Ramos (cell line): ENCODE measurements around the gene ENHO.

Source experiments
- in situ Hi-C: fragments of 300-500 bp; cut with MboI; formaldehyde crosslinking; loops from one replicate; pipeline ENCODE4 v1.14.3; 2022; ENCODE audit warnings: low sequenced_read_pairs; ENCODE audit not compliant: unreplicated experiment

ENHO gene

DNA sequence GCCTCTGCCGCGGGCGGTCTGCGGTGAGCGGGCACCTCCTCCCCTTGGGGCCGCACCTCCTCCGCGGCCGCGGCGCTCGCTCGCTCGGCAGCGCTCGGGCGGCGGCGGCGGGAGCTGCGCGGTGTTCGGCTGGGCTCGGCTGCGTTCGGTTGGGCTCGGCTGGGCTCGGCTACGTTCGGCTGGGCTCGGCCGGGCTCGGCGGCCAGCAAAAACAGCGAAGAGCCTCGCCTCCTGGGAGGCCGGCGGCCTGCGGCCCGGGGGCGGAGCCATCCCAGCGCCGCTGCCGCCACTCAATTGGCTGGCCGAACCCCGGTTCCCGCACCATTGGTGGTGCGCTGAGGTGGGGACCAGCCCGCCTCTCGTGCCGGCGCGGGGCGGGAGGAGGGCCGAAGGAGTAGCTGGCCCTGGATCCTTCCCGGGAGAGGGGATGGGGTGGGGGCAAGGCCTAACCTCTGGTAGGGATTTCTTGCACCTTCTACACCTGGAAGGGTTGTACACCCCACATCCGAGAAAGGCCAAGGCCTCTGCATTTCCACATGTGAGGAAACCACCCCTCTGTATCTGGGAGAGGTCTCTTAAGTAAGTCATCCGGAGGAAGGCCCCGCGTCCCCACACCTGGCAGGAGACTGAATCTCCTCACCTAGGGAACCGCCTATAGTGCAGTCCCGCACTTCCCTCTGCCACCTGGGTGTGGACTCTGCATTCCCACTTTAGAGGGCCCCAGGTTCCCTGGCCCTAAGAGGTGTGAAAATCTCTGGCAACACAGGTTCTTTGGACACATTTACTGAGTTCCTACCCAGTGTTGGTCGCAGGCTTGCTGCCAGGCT lies at the start of gene ENHO:
ENHO (minus strand) TSS at position 20 of the 827 bp plus-strand sequence. CDS start 1,295 bp downstream, outside the sequence.
- in situ Hi-C loops, result no loop called here

GRCh38 chr9:34572092-34572491 lies 49.3 kb upstream of the ENHO start:
- in situ Hi-C loops, result no loop called here

DNA sequence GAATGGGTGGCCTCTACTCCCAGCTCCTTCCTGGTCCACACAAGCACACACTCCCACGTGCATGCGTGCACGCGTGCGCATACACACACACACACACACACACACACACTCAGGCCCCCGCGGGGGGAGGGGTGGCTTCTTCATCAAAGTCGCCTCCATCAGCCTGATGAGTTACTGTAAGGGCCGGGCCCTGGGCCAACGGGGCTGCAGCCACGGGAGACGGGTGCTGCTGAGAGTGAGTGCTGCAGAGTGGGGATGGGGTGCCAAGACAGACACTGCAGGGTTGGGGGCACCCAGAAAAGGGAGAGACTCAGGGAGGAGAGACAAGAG lies 48.7 kb upstream of the ENHO start:
- in situ Hi-C loops, result no loop called here

DNA sequence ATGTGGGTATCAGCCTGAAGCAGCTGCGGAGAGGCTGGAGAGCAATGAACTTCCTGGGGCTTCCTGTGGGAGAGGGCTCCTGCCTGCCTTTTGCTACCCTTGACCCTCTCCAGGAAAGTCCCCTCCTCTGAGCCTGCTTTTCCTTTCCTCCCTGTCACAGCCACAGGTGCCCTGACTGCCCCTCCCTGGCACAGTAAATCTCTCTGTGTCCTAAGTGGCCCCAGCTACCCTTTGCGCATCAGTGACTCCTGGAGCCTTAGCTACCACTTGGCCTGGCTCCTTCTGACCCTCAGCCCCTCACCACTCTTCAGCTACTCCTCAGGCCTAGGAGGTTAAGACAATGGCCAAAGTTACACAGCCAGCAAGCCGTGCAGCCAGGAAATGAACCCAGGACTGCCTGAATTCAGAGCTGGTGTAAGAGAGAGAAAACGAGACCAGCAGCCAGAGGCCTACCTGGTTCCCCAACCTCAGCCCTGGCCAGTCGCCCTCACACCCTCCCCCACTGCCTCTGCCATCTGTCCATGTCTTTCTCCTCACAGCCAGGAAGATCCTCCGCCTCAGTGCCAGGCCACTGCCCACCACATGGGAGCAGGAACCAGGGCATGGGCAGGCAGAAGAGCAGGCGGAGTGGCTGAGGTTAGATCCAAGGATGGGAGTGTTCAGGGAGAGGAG lies 48.2 kb upstream of the ENHO start:
- in situ Hi-C loops, result no loop called here

- in situ Hi-C loops, result no loop called here
These were observed 47.6 kb upstream of the ENHO start for GRCh38 chr9:34570376-34570775.

DNA sequence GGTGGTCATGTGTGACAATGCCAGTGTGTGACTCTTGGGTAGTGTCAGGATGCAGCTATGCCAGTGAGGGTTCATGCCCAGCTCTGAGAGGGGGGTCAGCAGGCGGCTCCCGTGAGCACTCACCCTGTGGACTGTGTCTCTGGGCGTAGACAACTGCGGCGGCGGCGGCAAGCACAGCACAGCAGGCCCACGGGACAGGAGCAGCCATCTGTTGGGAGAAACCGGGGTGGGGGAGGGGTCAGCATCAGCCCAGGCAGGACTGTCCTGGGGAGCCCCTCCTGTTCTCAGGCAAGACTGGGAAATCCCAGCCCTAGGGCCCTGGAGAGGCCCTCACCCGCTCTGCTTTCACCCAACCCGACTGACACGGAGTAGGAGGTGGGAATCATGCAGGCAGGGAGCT lies 46.0 kb upstream of the ENHO start:
- in situ Hi-C loops, result no loop called here

DNA sequence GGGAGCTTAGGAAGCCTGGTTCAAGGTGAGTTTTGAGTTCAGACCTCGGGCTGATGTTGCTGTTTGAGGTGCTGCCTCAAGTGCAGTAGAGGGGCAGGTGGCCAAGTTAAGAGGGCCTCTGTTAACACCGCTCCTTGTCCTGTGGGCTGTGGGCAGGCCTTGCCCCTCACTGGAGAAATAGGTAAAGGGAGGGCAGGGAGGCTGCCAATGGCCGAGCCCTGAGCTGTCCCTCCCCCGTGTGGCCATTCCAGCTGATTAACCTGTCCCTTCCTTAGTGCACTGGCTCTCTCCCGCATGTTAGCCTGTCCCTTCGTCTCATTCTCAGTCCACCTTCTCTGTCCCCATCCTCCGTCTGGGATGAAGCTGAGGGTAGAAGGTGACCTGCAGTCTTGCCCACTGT lies 45.3 kb upstream of the ENHO start:
- in situ Hi-C loops, result no loop called here

GRCh38 chr9:34566972-34567371 lies 44.2 kb upstream of the ENHO start:
- in situ Hi-C loops, result no loop called here

GRCh38 chr9:34566322-34566721 lies 43.5 kb upstream of the ENHO start:
- in situ Hi-C loops, result no loop called here

DNA sequence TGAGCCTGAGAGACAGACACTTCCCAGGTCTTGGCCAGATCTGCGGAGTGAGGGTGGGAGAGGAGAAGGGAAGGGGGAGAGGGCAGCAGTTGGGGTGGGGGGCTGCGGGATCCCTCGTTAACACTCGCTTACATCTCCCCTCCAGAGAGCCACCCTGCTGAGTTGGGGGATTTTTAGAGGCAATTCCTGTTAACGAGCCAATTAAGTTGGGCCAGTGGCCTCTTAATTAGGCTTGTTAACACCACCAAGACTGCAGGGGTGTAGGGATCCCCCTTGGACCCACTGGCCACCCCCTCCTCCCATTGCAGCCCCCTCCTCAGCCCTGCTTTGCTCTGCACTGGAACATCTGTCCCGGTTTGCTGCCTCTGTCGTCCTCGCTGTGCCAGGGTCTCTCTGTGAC lies 43.1 kb upstream of the ENHO start:
- in situ Hi-C loops, result no loop called here

- in situ Hi-C loops, result no loop called here
These were observed 41.8 kb upstream of the ENHO start for GRCh38 chr9:34564617-34565016.

GRCh38 chr9:34563262-34563661 lies 40.5 kb upstream of the ENHO start:
- in situ Hi-C loops, result no loop called here

GRCh38 chr9:34562135-34562745 lies 39.5 kb upstream of the ENHO start:
- in situ Hi-C loops, result no loop called here

GRCh38 chr9:34560599-34561214 lies 37.9 kb upstream of the ENHO start:
- in situ Hi-C loops, result no loop called here

DNA sequence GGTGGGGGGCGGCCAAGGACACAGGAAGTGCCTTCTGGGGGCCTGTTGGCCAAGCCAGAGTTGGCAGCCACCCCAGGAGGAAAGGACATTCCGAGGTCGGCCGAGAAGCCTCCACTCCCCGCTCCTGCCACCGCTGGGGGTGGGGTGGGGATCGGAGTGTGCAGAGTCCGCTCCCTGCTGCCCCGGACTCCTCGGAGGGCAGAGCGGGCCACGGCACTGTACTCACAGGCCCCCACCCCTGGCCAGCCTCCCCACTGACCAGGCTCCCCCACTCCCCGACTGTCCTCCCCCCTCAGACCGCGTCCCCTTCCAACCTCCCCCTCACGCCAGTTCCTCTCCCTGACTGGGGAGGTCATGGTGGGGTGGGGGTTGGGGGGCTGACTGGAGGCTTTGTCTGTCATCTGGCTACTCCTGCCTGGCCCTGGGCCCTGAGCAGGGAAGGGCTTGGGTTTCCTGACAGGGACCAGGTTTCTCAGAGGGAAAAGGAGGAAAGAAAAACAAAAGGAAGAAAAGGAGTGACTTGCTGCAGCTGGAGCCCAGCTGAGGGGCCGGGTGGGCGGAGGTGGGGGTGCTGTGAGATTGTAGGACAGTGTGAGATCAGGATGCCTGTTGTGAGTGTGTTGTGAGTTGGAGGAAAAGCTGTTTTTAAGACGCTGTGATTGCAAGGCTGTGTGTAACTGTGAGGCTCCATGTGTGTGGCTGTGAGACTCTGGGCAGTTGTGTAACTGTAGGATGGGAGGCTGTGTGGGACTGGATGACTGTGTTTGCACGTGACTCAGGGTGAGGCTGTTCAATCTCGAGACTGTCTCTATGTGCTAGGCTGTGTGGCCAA lies 37.0 kb upstream of the ENHO start:
- in situ Hi-C loops, result no loop called here

- in situ Hi-C loops, result no loop called here
These were observed 36.3 kb upstream of the ENHO start for GRCh38 chr9:34558919-34559623.

DNA sequence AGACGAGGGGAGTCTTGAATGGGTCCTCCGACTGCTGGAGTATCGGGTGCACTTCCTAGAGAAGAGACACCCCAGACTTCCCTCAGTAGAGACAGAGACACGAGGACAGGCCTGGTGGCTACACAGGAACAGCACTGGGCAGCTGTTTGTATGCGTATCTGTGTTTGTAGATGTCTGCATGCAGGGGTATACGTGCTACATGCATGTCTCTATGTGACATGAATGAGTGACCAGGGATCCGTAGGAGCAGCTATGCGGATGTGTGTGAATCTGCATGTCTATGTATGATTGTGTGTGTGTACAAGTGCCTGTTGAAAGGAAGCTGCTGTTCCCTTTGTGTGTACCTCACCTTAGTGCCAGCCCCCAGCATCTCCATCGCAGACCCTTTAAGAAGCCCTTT lies 35.6 kb upstream of the ENHO start:
- in situ Hi-C loops, result no loop called here

GRCh38 chr9:34557426-34558321 lies 34.9 kb upstream of the ENHO start:
- in situ Hi-C loops, result no loop called here

DNA sequence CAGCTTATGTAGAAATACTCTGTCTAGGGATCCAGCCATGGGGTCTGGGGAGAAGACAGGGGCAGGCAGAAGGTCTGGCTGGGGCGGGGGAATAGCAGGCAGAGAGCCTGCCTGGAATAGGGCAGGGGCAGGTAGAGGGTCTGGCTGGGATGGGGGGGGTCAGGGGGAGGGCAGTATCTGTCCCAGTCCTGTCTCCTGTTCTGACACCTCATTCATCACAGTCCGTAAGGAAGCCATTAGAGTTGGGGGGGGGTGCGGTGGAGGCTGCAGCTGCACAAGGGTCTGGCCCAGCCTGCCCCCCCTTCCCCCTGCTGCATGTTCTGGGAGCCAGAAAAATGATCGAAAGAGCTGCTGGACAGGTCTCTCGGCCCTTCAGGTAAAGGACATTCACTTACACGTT lies 34.2 kb upstream of the ENHO start:
- in situ Hi-C loops, result no loop called here
